Measurements from ENCODE around the gene GSK3B. TPM values are rescaled to one million over a fixed set of nuclear protein-coding genes. Genes with fewer than 3 reads are reported as not detected.

GSK3B gene
- total RNA-seq, 1 donor from 2014 or later: 34.1 TPM

DNA sequence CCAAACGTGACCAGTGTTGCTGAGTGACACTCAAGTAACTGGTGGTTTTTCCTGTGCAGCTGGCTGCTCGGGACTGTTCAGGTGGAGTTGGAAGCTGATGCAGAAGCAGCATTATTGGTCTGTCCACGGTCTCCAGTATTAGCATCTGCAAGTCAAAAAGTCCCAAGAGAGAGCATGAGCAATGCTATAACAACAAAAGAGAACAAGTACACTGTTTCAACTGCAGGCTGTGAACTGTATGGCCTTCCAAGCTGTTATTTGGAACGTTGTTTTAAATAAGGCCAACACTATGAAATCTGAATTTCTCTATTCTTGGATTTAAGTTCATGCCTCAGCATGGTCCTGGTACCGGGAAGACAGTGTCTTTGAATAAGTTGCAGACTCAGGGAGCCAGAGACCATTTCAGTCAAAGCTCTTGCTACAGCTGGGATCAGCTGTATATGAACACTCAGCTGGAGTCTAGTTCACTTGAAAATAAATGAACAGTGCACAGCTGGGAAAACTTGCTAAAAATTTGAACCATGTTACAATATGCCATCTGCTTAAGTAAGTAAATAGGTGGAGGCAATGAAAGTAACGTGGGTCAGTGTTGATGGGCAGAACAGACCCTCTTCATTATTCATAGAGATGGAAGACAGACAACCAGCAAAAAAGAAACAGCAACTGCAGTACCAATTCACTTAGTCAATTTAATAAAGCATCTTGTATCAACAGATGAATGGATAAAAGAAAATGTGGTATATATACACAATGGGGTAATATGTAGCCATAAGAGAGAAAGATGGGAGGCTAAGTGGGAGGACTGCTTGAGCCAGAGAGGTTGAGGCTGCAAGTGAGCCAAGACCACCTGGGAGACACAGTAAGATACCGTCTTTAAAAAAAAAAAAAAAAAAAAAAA is 267.3 kb downstream of the GSK3B start:
- Mint-ChIP-seq H3K4me3 (no peak overlapping the region), H3K27me3 (ENCODE audit: insufficient read depth) (no peaks in the 10 kb centered on the region), H3K4me1 (ENCODE audit: low read depth) (no peaks in the 10 kb centered on the region), H3K9me3 (no peaks in the 10 kb centered on the region), H3K27ac (no peak overlapping the region), H3K36me3 (ENCODE audit: low read depth) (peaks cover 9% of the 10 kb centered on the region)
- intact Hi-C loops (cut with micrococcal nuclease): no loop called here
- no peak for DNase-seq (ENCODE audit: low spot score)

GRCh38 chr3:119825820-119826219 is 268.4 kb downstream of the GSK3B start:
- Mint-ChIP-seq H3K27ac (no peak overlapping the region), H3K4me1 (ENCODE audit: low read depth) (no peaks in the 10 kb centered on the region), H3K27me3 (ENCODE audit: insufficient read depth) (no peaks in the 10 kb centered on the region), H3K4me3 (no peak overlapping the region), H3K36me3 (ENCODE audit: low read depth) (peaks cover 9% of the 10 kb centered on the region), H3K9me3 (no peaks in the 10 kb centered on the region)
- no peak for DNase-seq (ENCODE audit: low spot score)
- intact Hi-C loops (cut with micrococcal nuclease): no loop called here

DNA sequence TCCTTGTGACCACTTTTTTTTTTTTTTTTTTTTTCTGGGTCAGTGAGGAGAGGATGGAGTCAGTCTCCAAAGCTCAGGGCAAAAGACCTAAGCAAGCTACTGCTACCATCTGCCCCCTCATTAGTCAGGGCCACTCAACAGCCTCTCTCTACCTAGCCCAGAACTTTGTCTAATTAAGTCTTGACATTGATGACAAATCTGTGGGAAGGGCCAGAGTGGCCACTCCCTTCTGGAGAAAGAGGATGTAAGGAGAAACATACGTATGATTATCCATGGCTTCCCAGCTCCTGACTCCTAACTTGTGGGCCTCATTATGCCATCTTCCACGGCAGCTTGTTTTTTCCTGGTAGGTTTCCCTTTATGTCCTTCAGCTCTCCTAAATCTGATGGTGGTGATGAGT is 274.4 kb downstream of the GSK3B start:
- no peak overlapping the region for H3K27ac Mint-ChIP-seq
- peaks cover 2% of the 10 kb centered on the region for H3K36me3 Mint-ChIP-seq (ENCODE audit: low read depth)
- H3K4me3 Mint-ChIP-seq: no peak overlapping the region
- H3K4me1 Mint-ChIP-seq (ENCODE audit: low read depth): no peaks in the 10 kb centered on the region
- no peaks in the 10 kb centered on the region for H3K9me3 Mint-ChIP-seq
- peaks cover 1% of the 10 kb centered on the region for H3K27me3 Mint-ChIP-seq (ENCODE audit: insufficient read depth)
- no peak for DNase-seq (ENCODE audit: low spot score)
- intact Hi-C loops (cut with micrococcal nuclease): loop anchor here (2.0 to 5.0 kb wide), 3 partner anchors 327 to 737 kb away; no protein-coding TSS in a partner anchor

- H3K4me1 Mint-ChIP-seq (ENCODE audit: low read depth): no peaks in the 10 kb centered on the region
- peaks cover 1% of the 10 kb centered on the region for H3K27me3 Mint-ChIP-seq (ENCODE audit: insufficient read depth)
- intact Hi-C loops (cut with micrococcal nuclease): no loop called here
- H3K9me3 Mint-ChIP-seq: no peaks in the 10 kb centered on the region
- no peak overlapping the region for H3K27ac Mint-ChIP-seq
- no peak for DNase-seq (ENCODE audit: low spot score)
- no peak overlapping the region for H3K4me3 Mint-ChIP-seq
- peaks cover 2% of the 10 kb centered on the region for H3K36me3 Mint-ChIP-seq (ENCODE audit: low read depth)
These were observed 275.3 kb downstream of the GSK3B start for GRCh38 chr3:119818937-119819336.

DNA sequence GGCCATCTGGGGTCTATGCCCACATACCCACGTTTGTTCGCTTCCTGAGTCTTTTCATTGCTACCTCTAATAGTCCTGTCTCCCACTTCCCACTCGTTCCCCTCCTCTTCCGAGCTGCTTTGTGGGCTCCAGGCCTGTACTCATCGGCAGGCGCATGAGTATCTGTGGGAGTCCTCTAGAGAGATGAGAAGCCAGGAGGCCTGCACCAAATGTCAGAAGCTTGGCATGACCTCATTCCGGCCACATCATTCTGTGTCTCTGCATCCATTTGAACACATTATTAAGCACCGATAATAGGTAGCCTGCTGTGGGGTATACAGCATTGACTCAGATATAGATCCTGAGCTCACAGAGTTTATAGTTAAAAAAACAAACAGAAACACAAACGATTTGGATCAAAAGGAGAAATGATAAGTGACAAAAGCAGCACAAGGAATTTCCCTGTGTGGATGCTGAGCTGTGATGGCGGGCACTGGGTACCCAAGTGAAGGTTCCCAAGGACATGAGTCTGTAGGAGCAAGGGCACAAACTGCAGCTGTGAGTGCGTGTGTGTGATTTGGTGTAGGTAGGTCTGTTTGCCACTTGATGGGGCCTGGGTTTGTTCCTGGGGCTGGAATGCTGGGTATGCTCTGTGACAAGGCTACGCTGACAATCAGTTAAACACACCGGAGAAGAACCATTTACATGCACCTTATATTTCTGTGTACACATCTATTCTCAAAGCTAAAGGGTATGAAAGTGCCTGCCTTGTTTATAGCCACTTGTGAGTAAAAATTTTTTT is 276.5 kb downstream of the GSK3B start:
- intact Hi-C loops (cut with micrococcal nuclease): no loop called here
- no peak overlapping the region for H3K4me3 Mint-ChIP-seq
- H3K9me3 Mint-ChIP-seq: no peaks in the 10 kb centered on the region
- peaks cover 1% of the 10 kb centered on the region for H3K27me3 Mint-ChIP-seq (ENCODE audit: insufficient read depth)
- no peaks in the 10 kb centered on the region for H3K36me3 Mint-ChIP-seq (ENCODE audit: low read depth)
- H3K4me1 Mint-ChIP-seq (ENCODE audit: low read depth): no peaks in the 10 kb centered on the region
- no peak for DNase-seq (ENCODE audit: low spot score)
- H3K27ac Mint-ChIP-seq: no peak overlapping the region

DNA sequence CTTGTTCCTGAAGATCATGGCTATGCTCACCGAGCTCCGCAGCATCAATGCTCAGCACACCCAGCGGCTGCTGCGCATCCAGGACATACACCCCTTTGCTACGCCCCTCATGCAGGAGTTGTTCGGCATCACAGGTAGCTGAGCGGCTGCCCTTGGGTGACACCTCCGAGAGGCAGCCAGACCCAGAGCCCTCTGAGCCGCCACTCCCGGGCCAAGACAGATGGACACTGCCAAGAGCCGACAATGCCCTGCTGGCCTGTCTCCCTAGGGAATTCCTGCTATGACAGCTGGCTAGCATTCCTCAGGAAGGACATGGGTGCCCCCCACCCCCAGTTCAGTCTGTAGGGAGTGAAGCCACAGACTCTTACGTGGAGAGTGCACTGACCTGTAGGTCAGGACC is 277.2 kb downstream of the GSK3B start:
- no peak overlapping the region for H3K4me3 Mint-ChIP-seq
- no peaks in the 10 kb centered on the region for H3K36me3 Mint-ChIP-seq (ENCODE audit: low read depth)
- H3K9me3 Mint-ChIP-seq: no peaks in the 10 kb centered on the region
- H3K27ac Mint-ChIP-seq: no peak overlapping the region
- no peaks in the 10 kb centered on the region for H3K4me1 Mint-ChIP-seq (ENCODE audit: low read depth)
- H3K27me3 Mint-ChIP-seq (ENCODE audit: insufficient read depth): peaks cover 4% of the 10 kb centered on the region
- intact Hi-C loops (cut with micrococcal nuclease): no loop called here
- no peak for DNase-seq (ENCODE audit: low spot score)

GRCh38 chr3:119815716-119816115 is 278.5 kb downstream of the GSK3B start:
- no peak for DNase-seq (ENCODE audit: low spot score)
- H3K27ac Mint-ChIP-seq: no peak overlapping the region
- H3K27me3 Mint-ChIP-seq (ENCODE audit: insufficient read depth): peaks cover 4% of the 10 kb centered on the region
- H3K4me1 Mint-ChIP-seq (ENCODE audit: low read depth): no peaks in the 10 kb centered on the region
- no peak overlapping the region for H3K4me3 Mint-ChIP-seq
- H3K36me3 Mint-ChIP-seq (ENCODE audit: low read depth): no peaks in the 10 kb centered on the region
- intact Hi-C loops (cut with micrococcal nuclease): no loop called here
- H3K9me3 Mint-ChIP-seq: no peaks in the 10 kb centered on the region

DNA sequence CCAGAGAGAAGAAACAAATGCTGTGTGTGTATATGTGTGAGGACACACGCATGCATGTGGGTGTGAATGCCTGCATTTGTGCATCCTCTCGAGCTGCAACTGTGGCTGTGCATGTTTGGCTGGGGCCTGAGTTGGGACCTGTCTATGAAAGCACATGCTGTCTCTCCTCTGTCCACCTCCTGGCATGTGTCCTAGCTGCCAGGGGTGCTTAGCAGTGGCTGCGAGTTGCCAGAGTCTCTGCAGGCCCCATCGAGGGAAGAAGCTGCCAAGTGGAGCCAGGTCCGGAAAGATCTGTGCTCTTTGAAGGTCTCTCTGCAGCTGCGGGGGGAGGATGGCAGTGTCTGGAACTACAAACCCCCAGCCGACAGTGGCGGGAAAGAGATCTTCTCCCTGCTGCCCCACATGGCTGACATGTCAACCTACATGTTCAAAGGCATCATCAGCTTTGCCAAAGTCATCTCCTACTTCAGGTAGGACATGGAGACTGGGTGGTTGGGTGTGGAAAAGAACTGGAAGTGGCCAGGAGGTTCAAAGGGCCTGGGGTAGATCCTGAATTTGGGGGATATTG is 281.7 kb downstream of the GSK3B start:
- DNase-seq (ENCODE audit: low spot score): no peak
- no peak overlapping the region for H3K27ac Mint-ChIP-seq
- H3K9me3 Mint-ChIP-seq: no peaks in the 10 kb centered on the region
- peaks cover 6% of the 10 kb centered on the region for H3K27me3 Mint-ChIP-seq (ENCODE audit: insufficient read depth)
- intact Hi-C loops (cut with micrococcal nuclease): no loop called here
- H3K4me3 Mint-ChIP-seq: no peak overlapping the region
- H3K4me1 Mint-ChIP-seq (ENCODE audit: low read depth): peaks cover 7% of the 10 kb centered on the region
- no peaks in the 10 kb centered on the region for H3K36me3 Mint-ChIP-seq (ENCODE audit: low read depth)

DNA sequence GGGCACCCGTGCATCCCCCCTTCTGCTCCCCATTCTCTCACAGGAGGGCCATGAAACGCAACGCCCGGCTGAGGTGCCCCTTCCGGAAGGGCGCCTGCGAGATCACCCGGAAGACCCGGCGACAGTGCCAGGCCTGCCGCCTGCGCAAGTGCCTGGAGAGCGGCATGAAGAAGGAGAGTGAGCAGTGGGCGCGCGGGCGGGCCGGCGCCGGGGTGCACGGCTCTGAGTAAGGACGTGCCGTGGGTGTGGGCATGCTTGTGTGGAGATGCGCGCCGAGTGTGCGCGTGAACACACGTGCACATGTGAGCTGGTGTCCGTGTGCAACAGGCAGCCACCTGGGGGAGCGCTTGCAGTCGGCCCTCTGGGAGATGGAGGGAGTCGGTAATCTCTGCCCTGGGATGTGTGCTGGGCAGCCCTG is 284.2 kb downstream of the GSK3B start:
- Mint-ChIP-seq H3K27ac (peak overlapping the region; percentile 5), H3K4me3 (peak overlapping the region; percentile 64)
- intact Hi-C loops (cut with micrococcal nuclease): no loop called here

GRCh38 chr3:119809249-119810017 is 284.8 kb downstream of the GSK3B start:
- Mint-ChIP-seq H3K4me3 (peak overlapping the region; percentile 64), H3K27ac (no peak overlapping the region), H3K36me3 (ENCODE audit: low read depth) (no peaks in the 10 kb centered on the region), H3K27me3 (ENCODE audit: insufficient read depth) (peaks cover 12% of the 10 kb centered on the region), H3K9me3 (no peaks in the 10 kb centered on the region), H3K4me1 (ENCODE audit: low read depth) (peaks cover 7% of the 10 kb centered on the region)
- no peak for DNase-seq (ENCODE audit: low spot score)
- intact Hi-C loops (cut with micrococcal nuclease): no loop called here

More for the DNA sequence above, 284.2 kb downstream of the GSK3B start:
- peak; percentile 23 for DNase-seq (ENCODE audit: low spot score)
- peaks cover 10% of the 10 kb centered on the region for H3K27me3 Mint-ChIP-seq (ENCODE audit: insufficient read depth)
- no peaks in the 10 kb centered on the region for H3K36me3 Mint-ChIP-seq (ENCODE audit: low read depth)
- H3K4me1 Mint-ChIP-seq (ENCODE audit: low read depth): peaks cover 7% of the 10 kb centered on the region
- no peaks in the 10 kb centered on the region for H3K9me3 Mint-ChIP-seq

GRCh38 chr3:119808843-119809242 is 285.4 kb downstream of the GSK3B start:
- H3K27ac Mint-ChIP-seq: no peak overlapping the region
- H3K4me1 Mint-ChIP-seq (ENCODE audit: low read depth): peaks cover 7% of the 10 kb centered on the region
- intact Hi-C loops (cut with micrococcal nuclease): no loop called here
- H3K9me3 Mint-ChIP-seq: no peaks in the 10 kb centered on the region
- DNase-seq (ENCODE audit: low spot score): no peak
- H3K27me3 Mint-ChIP-seq (ENCODE audit: insufficient read depth): peaks cover 12% of the 10 kb centered on the region
- no peaks in the 10 kb centered on the region for H3K36me3 Mint-ChIP-seq (ENCODE audit: low read depth)
- no peak overlapping the region for H3K4me3 Mint-ChIP-seq

- intact Hi-C loops (cut with micrococcal nuclease): no loop called here
- H3K4me1 Mint-ChIP-seq (ENCODE audit: low read depth): peaks cover 7% of the 10 kb centered on the region
- H3K36me3 Mint-ChIP-seq (ENCODE audit: low read depth): no peaks in the 10 kb centered on the region
- H3K27me3 Mint-ChIP-seq (ENCODE audit: insufficient read depth): peaks cover 12% of the 10 kb centered on the region
- H3K27ac Mint-ChIP-seq: no peak overlapping the region
- no peak for DNase-seq (ENCODE audit: low spot score)
- H3K4me3 Mint-ChIP-seq: peak overlapping the region; percentile 19
- H3K9me3 Mint-ChIP-seq: no peaks in the 10 kb centered on the region
These were observed 286.0 kb downstream of the GSK3B start for GRCh38 chr3:119808244-119808643.

Measured in activated T-helper 1 cell treated with anti-CD3 and anti-CD28 coated beads, Interleukin-12 subunit alpha, Interleukin-12 subunit beta, Interleukin-2, Interleukin-4 antibody, amounts not matched to agents 30 ng/mL and 10 ng/mL and 1 ng/mL, durations not matched to agents 14 hours and 24 hours and 36 hours (primary cell).